Panc1 (cell line): Measurements from ENCODE around the gene GPR18. TPM values are rescaled to one million over a fixed set of nuclear protein-coding genes. Genes with fewer than 3 reads are reported as not detected.
A peak's percentile ranks its signal among the peaks of the same experiment; 100 is the strongest.

Experiments used
- ATAC-seq: fragments of 200-7000 bp; cut with Tn5 transposase; 2 replicates; pipeline ENCODE4 v1.9.1; 2020; ENCODE audit warnings: mild to moderate bottlenecking, moderate library complexity
- BruUV-seq: library from RNA; stranded (reverse); fragments of 400-500 nt; replicated peaks from 2 replicates; lab custom pipeline; 2021; lab: Mats Ljungman, UMichigan
- CTCF ChIA-PET: fragments of 300-600 bp; sonication (Branson Sonifier 250); formaldehyde crosslinking; loops from one replicate; lab custom pipeline; 2022; ENCODE audit warnings: antibody characterized with exemption; lab: Charles Lee
- POLR2A ChIA-PET: fragments of 300-600 bp; sonication (Branson Sonifier 250); formaldehyde crosslinking; loops from one replicate; lab custom pipeline; 2022; ENCODE audit warnings: antibody characterized with exemption; lab: Charles Lee
- DNase-seq: peaks from one replicate; pipeline ENCODE4 v3.0.0-alpha.2; 2010; ENCODE audit warnings: low read depth, low spot score
- H3K27ac ChIP-seq: 2 replicates; pipeline ENCODE4 v1.5.1; 2011; ENCODE audit warnings: mild to moderate bottlenecking, low read length, inconsistent platforms
- H3K27me3 ChIP-seq: fragments of 200-500 bp; sonication (Bioruptor generic); 2 replicates; pipeline ENCODE4 v1.6.0; 2014; ENCODE audit warnings: low read length, inconsistent platforms; ENCODE audit not compliant: control insufficient read depth, insufficient read depth
- H3K36me3 ChIP-seq: fragments of 200-500 bp; sonication (Bioruptor generic); 2 replicates; pipeline ENCODE4 v1.5.1; 2014; ENCODE audit warnings: inconsistent platforms, mild to moderate bottlenecking, low read length, moderate library complexity; ENCODE audit not compliant: control insufficient read depth, insufficient read depth
- H3K4me1 ChIP-seq: 2 replicates; pipeline ENCODE4 v1.5.1; 2011; ENCODE audit warnings: inconsistent platforms, mild to moderate bottlenecking, low read length, moderate library complexity; ENCODE audit not compliant: control insufficient read depth, insufficient read depth
- H3K4me3 ChIP-seq, 2 experiments: 2 replicates each; pipeline ENCODE4 v1.5.1; 2011 to 2012; ENCODE audit warnings: low read depth in 2 of 2, low read length in 2 of 2, mild to moderate bottlenecking in 2 of 2, inconsistent platforms in 1 of 2, moderate library complexity in 1 of 2
- H3K9me3 ChIP-seq: fragments of 200-500 bp; sonication (Bioruptor generic); 2 replicates; pipeline ENCODE4 v1.5.1; 2014; ENCODE audit warnings: low read depth, mild to moderate bottlenecking, inconsistent platforms, low read length, moderate library complexity; ENCODE audit not compliant: control insufficient read depth, insufficient read depth
- CTCF ChIP-seq: fragments of 450-650 bp; IDR thresholded peaks from 2 replicates; pipeline ENCODE4 v1.5.1; 2017; ENCODE audit warnings: mild to moderate bottlenecking
- POLR2AphosphoS5 ChIP-seq: IDR thresholded peaks from 2 replicates; pipeline ENCODE4 v1.6.1; 2012; ENCODE audit warnings: mild to moderate bottlenecking, low read depth, low read length, moderate library complexity
- REST ChIP-seq, 2 experiments: IDR thresholded peaks; 2 replicates each; pipeline ENCODE4 v1.6.1; 2011 to 2012; ENCODE audit warnings: low read depth in 2 of 2, control low read depth in 1 of 2, low read length in 1 of 2, mild to moderate bottlenecking in 1 of 2, moderate library complexity in 1 of 2; ENCODE audit not compliant: insufficient read depth in 1 of 2
- SIN3A ChIP-seq: IDR thresholded peaks from 2 replicates; pipeline ENCODE4 v1.6.1; 2012; ENCODE audit warnings: low read depth, mild to moderate bottlenecking, low read length, moderate library complexity, borderline replicate concordance; ENCODE audit not compliant: insufficient read depth
- TCF7L2 ChIP-seq: IDR thresholded peaks from 2 replicates; pipeline ENCODE4 v1.6.1; 2011; ENCODE audit warnings: mild to moderate bottlenecking, low read depth, low read length, inconsistent platforms
- in situ Hi-C: cut with HindIII; loops from 2 replicates; pipeline ENCODE4 v1.10.0; 2016; ENCODE audit warnings: low sequenced_read_pairs, low pct_unique_long_range_greater_than_20kb
- intact Hi-C: fragments of 100-400 bp; cut with micrococcal nuclease; formaldehyde crosslinking; loops from one replicate; pipeline ENCODE4 v1.10.0; 2022; ENCODE audit not compliant: unreplicated experiment
- total RNA-seq: library from RNA; stranded (reverse); gene quantifications from one replicate; pipeline ENCODE4 v1.2.1, GENCODE V29; 2021; ENCODE audit not compliant: unreplicated experiment

GPR18 gene
- total RNA-seq, 1 experiment from 2014 or later = not detected

- Histone ChIP-seq H3K27me3 (no peaks in the 10 kb centered on the region), H3K9me3 (no peaks in the 10 kb centered on the region), H3K27ac (no peak overlapping the region), H3K36me3 (no peaks in the 10 kb centered on the region), H3K4me1 (no peaks in the 10 kb centered on the region), H3K4me3 (no peak overlapping the region)
- ChIA-PET CTCF (interaction anchor here (0.6 kb wide), 1 partner anchor 40 kb away, joined by 7 read pairs; no protein-coding TSS in a partner anchor), POLR2A (no interaction called here)
- ATAC-seq (no peak), DNase-seq (no peak)
- no TSS peak for BruUV-seq
- in situ Hi-C loops = no loop called here
- no peak for TF ChIP-seq POLR2AphosphoS5
- TF ChIP-seq CTCF = no peak
- no peak for TF ChIP-seq REST (IDR thresholded peaks at IDR 0.05; ENCODE audit: insufficient read depth in 1 of 2, low read depth in 2 of 2, low read length in 1 of 2)
- TF ChIP-seq TCF7L2 = no peak
- no peak for TF ChIP-seq SIN3A
- intact Hi-C loops = no loop called here
Observed at GRCh38 chr13:99217461-99218110, 40.6 kb downstream of the GPR18 start.

GRCh38 chr13:99215184-99215830 lies 42.9 kb downstream of the GPR18 start:
- Histone ChIP-seq H3K4me1 (no peaks in the 10 kb centered on the region; the same call in 1 of the 2 replicates), H3K4me3 (no peak overlapping the region), H3K9me3 (no peaks in the 10 kb centered on the region), H3K36me3 (no peaks in the 10 kb centered on the region), H3K27me3 (no peaks in the 10 kb centered on the region), H3K27ac (no peak overlapping the region)
- DNase-seq (no peak), ATAC-seq (no peak)
- TF ChIP-seq CTCF (no peak), SIN3A (no peak), TCF7L2 (no peak), POLR2AphosphoS5 (no peak), REST (IDR thresholded peaks at IDR 0.05; ENCODE audit: insufficient read depth in 1 of 2, low read depth in 2 of 2, low read length in 1 of 2) (no peak)
- ChIA-PET CTCF (no interaction called here), POLR2A (no interaction called here)
- intact Hi-C loops (no loop called here), in situ Hi-C loops (no loop called here)
- BruUV-seq = TSS peak; percentile 14
